Measurements from ENCODE around the gene HTR3A.

Gene HTR3A

DNA sequence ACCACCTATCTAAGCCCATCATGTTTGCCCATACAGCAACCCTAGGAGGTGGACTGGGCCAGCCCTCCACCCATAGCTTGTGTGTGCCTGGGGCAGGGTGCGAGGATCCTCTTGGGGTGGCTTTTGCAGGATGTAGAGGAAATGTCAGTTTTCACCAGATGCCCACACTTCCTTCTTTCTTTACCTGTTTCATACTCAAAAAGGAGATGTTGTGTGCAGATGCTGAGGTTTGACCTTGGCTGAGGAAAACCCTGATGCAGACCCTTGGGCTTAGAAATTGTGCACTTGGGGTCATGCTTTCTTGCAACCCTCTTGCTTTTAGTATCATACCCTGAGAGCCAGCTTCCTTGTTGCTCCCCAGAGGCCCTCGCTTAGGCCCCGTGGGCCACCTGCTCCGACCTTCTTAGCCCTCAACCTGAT lies 2.2 kb downstream of the HTR3A start:
- Histone ChIP-seq H3K9ac (ENCODE audit: low read length in 5 of 5) (no peak overlapping the region), H3K27ac (ENCODE audit: low read depth, low read length) (no peak overlapping the region), H3K9me3 (ENCODE audit: control insufficient read depth in 5 of 5, low read length in 5 of 5) (no peaks in the 10 kb centered on the region), H3K4me1 (ENCODE audit: control insufficient read depth in 5 of 5, insufficient read depth in 5 of 5, low read length in 5 of 5) (peaks cover 3 to 6% (median 4%) of the 10 kb centered on the region in 5 donors), H3K4me3 (ENCODE audit: low read depth in 1 of 5, low read length in 5 of 5) (no peak overlapping the region), H3K36me3 (ENCODE audit: control insufficient read depth in 5 of 5, insufficient read depth in 5 of 5, low read length in 5 of 5) (no peaks in the 10 kb centered on the region), H3K27me3 (ENCODE audit: control insufficient read depth in 5 of 5, insufficient read depth in 4 of 5, low read length in 5 of 5) (peaks cover 9 to 29% (median 18%) of the 10 kb centered on the region in 5 donors)

- Histone ChIP-seq H3K36me3 (ENCODE audit: control insufficient read depth in 5 of 5, insufficient read depth in 5 of 5, low read length in 5 of 5) (no peaks in the 10 kb centered on the region), H3K9ac (ENCODE audit: low read length in 5 of 5) (no peak overlapping the region), H3K9me3 (ENCODE audit: control insufficient read depth in 5 of 5, low read length in 5 of 5) (no peaks in the 10 kb centered on the region), H3K4me3 (ENCODE audit: low read depth in 1 of 5, low read length in 5 of 5) (no peak overlapping the region), H3K27me3 (ENCODE audit: control insufficient read depth in 5 of 5, insufficient read depth in 4 of 5, low read length in 5 of 5) (peaks cover 9 to 30% (median 18%) of the 10 kb centered on the region in 5 donors), H3K4me1 (ENCODE audit: control insufficient read depth in 5 of 5, insufficient read depth in 5 of 5, low read length in 5 of 5) (peaks cover 3 to 6% (median 4%) of the 10 kb centered on the region in 5 donors), H3K27ac (ENCODE audit: low read depth, low read length) (no peak overlapping the region)
These were observed 2.8 kb downstream of the HTR3A start for GRCh38 chr11:113977701-113978100.

GRCh38 chr11:113979431-113979830 lies 4.5 kb downstream of the HTR3A start:
- H3K36me3 ChIP-seq (ENCODE audit: control insufficient read depth in 5 of 5, insufficient read depth in 5 of 5, low read length in 5 of 5) = no peaks in the 10 kb centered on the region
- no peaks in the 10 kb centered on the region for H3K9me3 ChIP-seq (ENCODE audit: control insufficient read depth in 5 of 5, low read length in 5 of 5)
- peaks cover 3 to 6% (median 4%) of the 10 kb centered on the region in 5 donors for H3K4me1 ChIP-seq (ENCODE audit: control insufficient read depth in 5 of 5, insufficient read depth in 5 of 5, low read length in 5 of 5)
- peaks cover 9 to 34% (median 18%) of the 10 kb centered on the region in 5 donors for H3K27me3 ChIP-seq (ENCODE audit: control insufficient read depth in 5 of 5, insufficient read depth in 4 of 5, low read length in 5 of 5)
- no peak overlapping the region for H3K27ac ChIP-seq (ENCODE audit: low read depth, low read length)
- H3K9ac ChIP-seq (ENCODE audit: low read length in 5 of 5) = no peak overlapping the region
- H3K4me3 ChIP-seq (ENCODE audit: low read depth in 1 of 5, low read length in 5 of 5) = no peak overlapping the region

- H3K36me3 ChIP-seq (ENCODE audit: control insufficient read depth in 5 of 5, insufficient read depth in 5 of 5, low read length in 5 of 5) = no peaks in the 10 kb centered on the region
- H3K9ac ChIP-seq (ENCODE audit: low read length in 5 of 5) = no peak overlapping the region
- H3K27ac ChIP-seq (ENCODE audit: low read depth, low read length) = no peak overlapping the region
- no peaks in the 10 kb centered on the region for H3K4me1 ChIP-seq (ENCODE audit: control insufficient read depth in 5 of 5, insufficient read depth in 5 of 5, low read length in 5 of 5)
- H3K9me3 ChIP-seq (ENCODE audit: control insufficient read depth in 5 of 5, low read length in 5 of 5) = no peaks in the 10 kb centered on the region
- H3K4me3 ChIP-seq (ENCODE audit: low read depth in 1 of 5, low read length in 5 of 5) = no peak overlapping the region
- H3K27me3 ChIP-seq (ENCODE audit: control insufficient read depth in 5 of 5, insufficient read depth in 4 of 5, low read length in 5 of 5) = peaks cover 3 to 32% (median 13%) of the 10 kb centered on the region in 5 donors
These were observed 5.9 kb downstream of the HTR3A start for GRCh38 chr11:113980785-113981184.

DNA sequence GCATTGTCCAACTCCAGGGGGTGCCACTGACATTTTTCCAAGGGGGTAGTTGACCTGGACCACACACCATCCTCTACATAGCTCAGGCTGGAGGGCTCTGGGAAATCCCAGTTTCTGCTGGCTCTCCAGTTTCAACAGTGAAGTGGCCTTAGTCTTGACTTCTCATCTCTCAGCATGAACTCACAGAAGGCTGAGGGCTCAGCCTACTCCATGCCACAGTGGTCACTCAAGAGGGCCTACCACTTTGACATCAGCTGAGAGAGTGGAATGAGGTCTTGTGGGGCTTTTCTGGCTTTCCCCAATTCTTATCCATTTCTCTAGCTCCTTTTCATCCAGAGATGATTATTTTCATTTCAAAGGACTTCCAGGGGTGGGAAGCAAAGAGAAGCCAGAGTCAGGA lies 7.4 kb downstream of the HTR3A start:
- peaks cover 7 to 31% (median 21%) of the 10 kb centered on the region in 5 donors for H3K27me3 ChIP-seq (ENCODE audit: control insufficient read depth in 5 of 5, insufficient read depth in 4 of 5, low read length in 5 of 5)
- H3K4me3 ChIP-seq (ENCODE audit: low read depth in 1 of 5, low read length in 5 of 5) = no peak overlapping the region
- H3K9me3 ChIP-seq (ENCODE audit: control insufficient read depth in 5 of 5, low read length in 5 of 5) = no peaks in the 10 kb centered on the region
- no peak overlapping the region for H3K9ac ChIP-seq (ENCODE audit: low read length in 5 of 5)
- no peaks in the 10 kb centered on the region for H3K4me1 ChIP-seq (ENCODE audit: control insufficient read depth in 5 of 5, insufficient read depth in 5 of 5, low read length in 5 of 5)
- no peaks in the 10 kb centered on the region for H3K36me3 ChIP-seq (ENCODE audit: control insufficient read depth in 5 of 5, insufficient read depth in 5 of 5, low read length in 5 of 5)
- H3K27ac ChIP-seq (ENCODE audit: low read depth, low read length) = no peak overlapping the region

GRCh38 chr11:113984781-113985180 lies 9.9 kb downstream of the HTR3A start:
- H3K27me3 ChIP-seq (ENCODE audit: control insufficient read depth in 5 of 5, insufficient read depth in 4 of 5, low read length in 5 of 5) = peaks cover 5 to 18% (median 13%) of the 10 kb centered on the region in 5 donors
- H3K4me1 ChIP-seq (ENCODE audit: control insufficient read depth in 5 of 5, insufficient read depth in 5 of 5, low read length in 5 of 5) = no peaks in the 10 kb centered on the region
- no peak overlapping the region for H3K27ac ChIP-seq (ENCODE audit: low read depth, low read length)
- no peaks in the 10 kb centered on the region for H3K9me3 ChIP-seq (ENCODE audit: control insufficient read depth in 5 of 5, low read length in 5 of 5)
- no peak overlapping the region for H3K4me3 ChIP-seq (ENCODE audit: low read depth in 1 of 5, low read length in 5 of 5)
- no peak overlapping the region for H3K9ac ChIP-seq (ENCODE audit: low read length in 5 of 5)
- H3K36me3 ChIP-seq (ENCODE audit: control insufficient read depth in 5 of 5, insufficient read depth in 5 of 5, low read length in 5 of 5) = no peaks in the 10 kb centered on the region

GRCh38 chr11:113985906-113986305 lies 11.0 kb downstream of the HTR3A start:
- no peaks in the 10 kb centered on the region for H3K36me3 ChIP-seq (ENCODE audit: control insufficient read depth in 5 of 5, insufficient read depth in 5 of 5, low read length in 5 of 5)

DNA sequence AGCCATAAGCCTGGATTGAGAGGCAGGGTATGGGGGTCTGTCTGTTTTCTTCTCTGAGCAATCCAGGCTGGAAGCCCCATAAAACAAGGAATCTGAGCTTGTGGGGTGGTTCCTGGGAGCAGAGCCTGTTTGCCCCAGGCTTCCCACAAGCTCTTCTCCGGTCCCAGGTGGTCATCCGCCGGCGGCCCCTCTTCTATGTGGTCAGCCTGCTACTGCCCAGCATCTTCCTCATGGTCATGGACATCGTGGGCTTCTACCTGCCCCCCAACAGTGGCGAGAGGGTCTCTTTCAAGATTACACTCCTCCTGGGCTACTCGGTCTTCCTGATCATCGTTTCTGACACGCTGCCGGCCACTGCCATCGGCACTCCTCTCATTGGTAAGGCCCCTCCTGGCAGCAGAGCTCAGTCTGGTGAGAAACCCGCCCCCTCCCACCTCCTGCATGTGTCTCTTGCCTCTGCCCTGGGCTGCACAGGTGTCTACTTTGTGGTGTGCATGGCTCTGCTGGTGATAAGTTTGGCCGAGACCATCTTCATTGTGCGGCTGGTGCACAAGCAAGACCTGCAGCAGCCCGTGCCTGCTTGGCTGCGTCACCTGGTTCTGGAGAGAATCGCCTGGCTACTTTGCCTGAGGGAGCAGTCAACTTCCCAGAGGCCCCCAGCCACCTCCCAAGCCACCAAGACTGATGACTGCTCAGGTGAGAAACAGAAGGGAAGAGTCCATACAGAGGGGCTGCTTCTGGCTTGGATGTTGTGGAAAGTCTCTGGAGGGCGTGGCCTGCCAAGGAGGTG lies 11.6 kb downstream of the HTR3A start:
- Histone ChIP-seq H3K4me3 (ENCODE audit: low read depth in 1 of 5, low read length in 5 of 5) (no peak overlapping the region), H3K9me3 (ENCODE audit: control insufficient read depth in 5 of 5, low read length in 5 of 5) (no peaks in the 10 kb centered on the region), H3K27me3 (ENCODE audit: control insufficient read depth in 5 of 5, insufficient read depth in 4 of 5, low read length in 5 of 5) (peaks cover 5 to 17% (median 8%) of the 10 kb centered on the region in 5 donors), H3K27ac (ENCODE audit: low read depth, low read length) (no peak overlapping the region), H3K36me3 (ENCODE audit: control insufficient read depth in 5 of 5, insufficient read depth in 5 of 5, low read length in 5 of 5) (no peaks in the 10 kb centered on the region), H3K9ac (ENCODE audit: low read length in 5 of 5) (no peak overlapping the region), H3K4me1 (ENCODE audit: control insufficient read depth in 5 of 5, insufficient read depth in 5 of 5, low read length in 5 of 5) (no peaks in the 10 kb centered on the region)

More at GRCh38 chr11:113985906-113986305, 11.0 kb downstream of the HTR3A start:
- Histone ChIP-seq H3K9me3 (ENCODE audit: control insufficient read depth in 5 of 5, low read length in 5 of 5) (no peaks in the 10 kb centered on the region), H3K27ac (ENCODE audit: low read depth, low read length) (no peak overlapping the region), H3K27me3 (ENCODE audit: control insufficient read depth in 5 of 5, insufficient read depth in 4 of 5, low read length in 5 of 5) (peaks cover 5 to 17% (median 9%) of the 10 kb centered on the region in 5 donors), H3K4me3 (ENCODE audit: low read depth in 1 of 5, low read length in 5 of 5) (no peak overlapping the region), H3K9ac (ENCODE audit: low read length in 5 of 5) (no peak overlapping the region), H3K4me1 (ENCODE audit: control insufficient read depth in 5 of 5, insufficient read depth in 5 of 5, low read length in 5 of 5) (no peaks in the 10 kb centered on the region)

DNA sequence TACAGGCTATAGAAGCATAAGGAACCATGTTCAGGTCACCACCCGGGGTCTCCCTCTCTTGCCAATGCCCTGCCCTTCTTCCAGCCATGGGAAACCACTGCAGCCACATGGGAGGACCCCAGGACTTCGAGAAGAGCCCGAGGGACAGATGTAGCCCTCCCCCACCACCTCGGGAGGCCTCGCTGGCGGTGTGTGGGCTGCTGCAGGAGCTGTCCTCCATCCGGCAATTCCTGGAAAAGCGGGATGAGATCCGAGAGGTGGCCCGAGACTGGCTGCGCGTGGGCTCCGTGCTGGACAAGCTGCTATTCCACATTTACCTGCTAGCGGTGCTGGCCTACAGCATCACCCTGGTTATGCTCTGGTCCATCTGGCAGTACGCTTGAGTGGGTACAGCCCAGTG lies 14.5 kb downstream of the HTR3A start:
- no peaks in the 10 kb centered on the region for H3K9me3 ChIP-seq (ENCODE audit: control insufficient read depth in 5 of 5, low read length in 5 of 5)
- no peak overlapping the region for H3K4me3 ChIP-seq (ENCODE audit: low read depth in 1 of 5, low read length in 5 of 5)
- peaks cover 7 to 29% (median 16%) of the 10 kb centered on the region in 5 donors for H3K27me3 ChIP-seq (ENCODE audit: control insufficient read depth in 5 of 5, insufficient read depth in 4 of 5, low read length in 5 of 5)

GRCh38 chr11:113989916-113990315 lies 15.0 kb downstream of the HTR3A start:
- H3K9ac ChIP-seq (ENCODE audit: low read length in 5 of 5) = no peak overlapping the region
- no peak overlapping the region for H3K4me3 ChIP-seq (ENCODE audit: low read depth in 1 of 5, low read length in 5 of 5)
- H3K27ac ChIP-seq (ENCODE audit: low read depth, low read length) = no peak overlapping the region
- no peaks in the 10 kb centered on the region for H3K4me1 ChIP-seq (ENCODE audit: control insufficient read depth in 5 of 5, insufficient read depth in 5 of 5, low read length in 5 of 5)
- H3K27me3 ChIP-seq (ENCODE audit: control insufficient read depth in 5 of 5, insufficient read depth in 4 of 5, low read length in 5 of 5) = peaks cover 7 to 29% (median 16%) of the 10 kb centered on the region in 5 donors
- no peaks in the 10 kb centered on the region for H3K36me3 ChIP-seq (ENCODE audit: control insufficient read depth in 5 of 5, insufficient read depth in 5 of 5, low read length in 5 of 5)
- no peaks in the 10 kb centered on the region for H3K9me3 ChIP-seq (ENCODE audit: control insufficient read depth in 5 of 5, low read length in 5 of 5)

More for the DNA sequence above, 14.5 kb downstream of the HTR3A start:
- Histone ChIP-seq H3K4me1 (ENCODE audit: control insufficient read depth in 5 of 5, insufficient read depth in 5 of 5, low read length in 5 of 5) (no peaks in the 10 kb centered on the region), H3K9ac (ENCODE audit: low read length in 5 of 5) (no peak overlapping the region), H3K36me3 (ENCODE audit: control insufficient read depth in 5 of 5, insufficient read depth in 5 of 5, low read length in 5 of 5) (no peaks in the 10 kb centered on the region), H3K27ac (ENCODE audit: low read depth, low read length) (no peak overlapping the region)
